ENCODE data around the gene CUL9.

- TF ChIP-seq CTCF (IDR thresholded peaks at IDR 0.05) (no peak), POLR2AphosphoS5 (IDR thresholded peaks at IDR 0.05) (no peak), POLR2A (IDR thresholded peaks at IDR 0.05) (no peak)
Measured at GRCh38 chr6:43246301-43247113, 64.5 kb downstream of the CUL9 start.
